ENCODE data around the gene SBNO2.

GRCh38 chr19:1089126-1089771 lies 84.8 kb downstream of the SBNO2 start:
- TF ChIP-seq, protein P1, sequence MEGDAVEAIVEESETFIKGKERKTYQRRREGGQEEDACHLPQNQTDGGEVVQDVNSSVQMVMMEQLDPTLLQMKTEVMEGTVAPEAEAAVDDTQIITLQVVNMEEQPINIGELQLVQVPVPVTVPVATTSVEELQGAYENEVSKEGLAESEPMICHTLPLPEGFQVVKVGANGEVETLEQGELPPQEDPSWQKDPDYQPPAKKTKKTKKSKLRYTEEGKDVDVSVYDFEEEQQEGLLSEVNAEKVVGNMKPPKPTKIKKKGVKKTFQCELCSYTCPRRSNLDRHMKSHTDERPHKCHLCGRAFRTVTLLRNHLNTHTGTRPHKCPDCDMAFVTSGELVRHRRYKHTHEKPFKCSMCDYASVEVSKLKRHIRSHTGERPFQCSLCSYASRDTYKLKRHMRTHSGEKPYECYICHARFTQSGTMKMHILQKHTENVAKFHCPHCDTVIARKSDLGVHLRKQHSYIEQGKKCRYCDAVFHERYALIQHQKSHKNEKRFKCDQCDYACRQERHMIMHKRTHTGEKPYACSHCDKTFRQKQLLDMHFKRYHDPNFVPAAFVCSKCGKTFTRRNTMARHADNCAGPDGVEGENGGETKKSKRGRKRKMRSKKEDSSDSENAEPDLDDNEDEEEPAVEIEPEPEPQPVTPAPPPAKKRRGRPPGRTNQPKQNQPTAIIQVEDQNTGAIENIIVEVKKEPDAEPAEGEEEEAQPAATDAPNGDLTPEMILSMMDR (conservative IDR thresholded peaks at IDR 0.05; ENCODE audit: low read depth, low read length), result no peak
- TF ChIP-seq EZH2 (IDR thresholded peaks at IDR 0.05; ENCODE audit: borderline replicate concordance, low read depth, low read length, poor library complexity, severe bottlenecking), result no peak
